HepG2 (cell line): Measurements from ENCODE around the gene PRCD. TPM values are rescaled to one million over a fixed set of nuclear protein-coding genes. Genes with fewer than 3 reads are reported as not detected.

Source experiments
- CAMTA2 ChIP-seq: sonication (generic); formaldehyde crosslinking; IDR thresholded peaks from 2 replicates; pipeline ENCODE4 v1.4.0; 2020; ENCODE audit warnings: mild to moderate bottlenecking, missing genetic modification reagents, borderline replicate concordance
- CHD4 ChIP-seq: fragments of 200-600 bp; sonication (generic); IDR thresholded peaks from 2 replicates; pipeline ENCODE4 v1.7.0; 2017; ENCODE audit warnings: mild to moderate bottlenecking, low read length, borderline replicate concordance
- CSRNP1 ChIP-seq: sonication (generic); formaldehyde crosslinking; IDR thresholded peaks from 2 replicates; pipeline ENCODE4 v1.8.1; 2023; ENCODE audit warnings: mild to moderate bottlenecking, missing genetic modification reagents
- FOXP4 ChIP-seq: sonication (generic); formaldehyde crosslinking; IDR thresholded peaks from 2 replicates; pipeline ENCODE4 v1.4.0; 2020; ENCODE audit warnings: missing genetic modification reagents
- HDAC1 ChIP-seq: sonication (generic); formaldehyde crosslinking; IDR thresholded peaks from 2 replicates; pipeline ENCODE4 v1.5.1; 2020; ENCODE audit warnings: mild to moderate bottlenecking, missing genetic modification reagents
- MTF2 ChIP-seq: sonication (generic); formaldehyde crosslinking; IDR thresholded peaks from 2 replicates; pipeline ENCODE4 v1.5.0; 2020; ENCODE audit warnings: missing genetic modification reagents, borderline replicate concordance
- NR0B2 ChIP-seq: sonication (generic); formaldehyde crosslinking; IDR thresholded peaks from 2 replicates; pipeline ENCODE4 v1.4.0; 2020; ENCODE audit warnings: mild to moderate bottlenecking, missing genetic modification reagents
- TCF7 ChIP-seq: sonication (generic); IDR thresholded peaks from 2 replicates; pipeline ENCODE4 v1.6.1; 2016; ENCODE audit warnings: antibody characterized with exemption, low read depth
- TEAD2 ChIP-seq: sonication (generic); formaldehyde crosslinking; IDR thresholded peaks from 2 replicates; pipeline ENCODE4 v1.9.0; 2021; ENCODE audit warnings: missing genetic modification reagents
- ZNF317 ChIP-seq: sonication (generic); formaldehyde crosslinking; IDR thresholded peaks from 2 replicates; pipeline ENCODE4 v1.5.0; 2020; ENCODE audit warnings: mild to moderate bottlenecking, missing genetic modification reagents
- ZNF616 ChIP-seq: sonication (generic); formaldehyde crosslinking; IDR thresholded peaks from 2 replicates; pipeline ENCODE4 v1.5.0; 2020; ENCODE audit warnings: low read depth, mild to moderate bottlenecking, missing genetic modification reagents
- ZNF7 ChIP-seq: IDR thresholded peaks from 2 replicates; pipeline ENCODE4 v1.6.1; 2016; ENCODE audit warnings: missing biosample characterization, missing genetic modification reagents
- ZNF850 ChIP-seq: sonication (generic); formaldehyde crosslinking; conservative IDR thresholded peaks from 2 replicates; pipeline ENCODE4 v1.9.0; 2021; ENCODE audit warnings: mild to moderate bottlenecking, missing genetic modification reagents
- ZSCAN31 ChIP-seq: sonication (generic); formaldehyde crosslinking; IDR thresholded peaks from 2 replicates; pipeline ENCODE4 v1.5.0; 2020; ENCODE audit warnings: low read depth, mild to moderate bottlenecking, missing genetic modification reagents
- ZSCAN5A ChIP-seq: sonication (generic); formaldehyde crosslinking; IDR thresholded peaks from 2 replicates; pipeline ENCODE4 v1.8.0; 2022; ENCODE audit warnings: mild to moderate bottlenecking, missing genetic modification reagents, borderline replicate concordance
- ZZZ3 ChIP-seq: sonication (generic); formaldehyde crosslinking; IDR thresholded peaks from 2 replicates; pipeline ENCODE4 v1.4.0; 2020; ENCODE audit warnings: missing genetic modification reagents, mild to moderate bottlenecking, borderline replicate concordance
- polyA plus RNA-seq, 8 experiments: library from polyadenylated mRNA; depleted of rRNA in 3 of 8; stranded (reverse) in 7 of 8; unstranded in 1 of 8; fragments of >200 nt; fragmentation: Illumina TruSeq in 4 of 8; extraction: Trizol in 4 of 8; gene quantifications; 2 replicates each; pipeline versions ENCODE4 v1.2.1 to v1.2.3, GENCODE V29; 2011 to 2016; ENCODE audit warnings: low read depth in 4 of 8, missing spikeins in 1 of 8, mixed read lengths in 1 of 8; ENCODE audit not compliant: insufficient read depth in 1 of 8
- total RNA-seq, 5 experiments: library from RNA; depleted of rRNA; stranded (reverse); fragments of >200 nt; fragmentation: Illumina TruSeq; extraction: Trizol; gene quantifications; 2 replicates each; pipeline ENCODE4 v1.2.3, GENCODE V29; 2016; ENCODE audit warnings: low read depth in 1 of 5
- TF ChIP-seq, protein P1 (sequence below): sonication (generic); formaldehyde crosslinking; IDR thresholded peaks from 2 replicates; pipeline ENCODE4 v1.8.1; 2022; ENCODE audit warnings: low read depth, mild to moderate bottlenecking, missing genetic modification reagents

PRCD gene
- total and polyA plus RNA-seq, 2 of the 13 experiments (the other 11 are each of a cell fraction or from before 2014, with no cell fraction given): 0.51 TPM; not detected in 1

DNA sequence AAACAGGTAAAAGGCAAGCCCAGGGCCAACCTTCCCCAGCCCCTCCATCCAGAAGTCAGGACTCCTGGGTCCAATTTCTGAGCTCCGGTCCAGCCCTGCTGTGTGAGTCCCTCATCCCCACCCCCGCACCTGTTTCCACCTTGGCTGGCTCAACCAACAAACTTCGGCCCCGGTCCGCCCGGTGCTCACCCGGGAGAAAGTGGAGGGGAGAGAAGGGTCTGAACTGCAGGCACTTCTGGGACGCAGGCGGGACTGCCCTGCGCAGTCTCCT lies 39.2 kb upstream of the PRCD start (continued):
- TF ChIP-seq ZSCAN5A (CRISPR knock-in tag) (0 out of 2 replicates have a peak, but pooled peaks have one; percentile 16), ZNF317 (no peak), CSRNP1 (CRISPR knock-in tag) (0 out of 2 replicates have a peak, but pooled peaks have one; percentile 59), ZNF616 (CRISPR knock-in tag) (0 out of 2 replicates have a peak, but pooled peaks have one; percentile 29), CHD4 (no peak), ZNF850 (CRISPR knock-in tag) (0 out of 2 replicates have a peak, but pooled peaks have one; percentile 21), FOXP4 (CRISPR knock-in tag) (peak; percentile 25; the same call in 1 of the 2 replicates), MTF2 (CRISPR knock-in tag) (no peak), ZNF7 (CRISPR knock-in tag) (no peak), ZZZ3 (peak; percentile 20; the same call in 1 of the 2 replicates), HDAC1 (CRISPR knock-in tag) (peak; percentile 14; the same call in 1 of the 2 replicates), CAMTA2 (CRISPR knock-in tag) (peak; percentile 77; the same call in 1 of the 2 replicates), TEAD2 (CRISPR knock-in tag) (0 out of 2 replicates have a peak, but pooled peaks have one; percentile 38), NR0B2 (CRISPR knock-in tag) (0 out of 2 replicates have a peak, but pooled peaks have one; percentile 26), TCF7 (0 out of 2 replicates have a peak, but pooled peaks have one; percentile 2), ZSCAN31 (CRISPR knock-in tag) (0 out of 2 replicates have a peak, but pooled peaks have one; percentile 6)
- TF ChIP-seq, protein P1, sequence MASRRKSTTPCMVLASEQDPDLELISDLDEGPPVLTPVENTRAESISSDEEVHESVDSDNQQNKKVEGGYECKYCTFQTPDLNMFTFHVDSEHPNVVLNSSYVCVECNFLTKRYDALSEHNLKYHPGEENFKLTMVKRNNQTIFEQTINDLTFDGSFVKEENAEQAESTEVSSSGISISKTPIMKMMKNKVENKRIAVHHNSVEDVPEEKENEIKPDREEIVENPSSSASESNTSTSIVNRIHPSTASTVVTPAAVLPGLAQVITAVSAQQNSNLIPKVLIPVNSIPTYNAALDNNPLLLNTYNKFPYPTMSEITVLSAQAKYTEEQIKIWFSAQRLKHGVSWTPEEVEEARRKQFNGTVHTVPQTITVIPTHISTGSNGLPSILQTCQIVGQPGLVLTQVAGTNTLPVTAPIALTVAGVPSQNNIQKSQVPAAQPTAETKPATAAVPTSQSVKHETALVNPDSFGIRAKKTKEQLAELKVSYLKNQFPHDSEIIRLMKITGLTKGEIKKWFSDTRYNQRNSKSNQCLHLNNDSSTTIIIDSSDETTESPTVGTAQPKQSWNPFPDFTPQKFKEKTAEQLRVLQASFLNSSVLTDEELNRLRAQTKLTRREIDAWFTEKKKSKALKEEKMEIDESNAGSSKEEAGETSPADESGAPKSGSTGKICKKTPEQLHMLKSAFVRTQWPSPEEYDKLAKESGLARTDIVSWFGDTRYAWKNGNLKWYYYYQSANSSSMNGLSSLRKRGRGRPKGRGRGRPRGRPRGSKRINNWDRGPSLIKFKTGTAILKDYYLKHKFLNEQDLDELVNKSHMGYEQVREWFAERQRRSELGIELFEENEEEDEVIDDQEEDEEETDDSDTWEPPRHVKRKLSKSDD (CRISPR knock-in tag): no peak
